ENCODE measurements around the gene APRT.

The APRT gene

DNA sequence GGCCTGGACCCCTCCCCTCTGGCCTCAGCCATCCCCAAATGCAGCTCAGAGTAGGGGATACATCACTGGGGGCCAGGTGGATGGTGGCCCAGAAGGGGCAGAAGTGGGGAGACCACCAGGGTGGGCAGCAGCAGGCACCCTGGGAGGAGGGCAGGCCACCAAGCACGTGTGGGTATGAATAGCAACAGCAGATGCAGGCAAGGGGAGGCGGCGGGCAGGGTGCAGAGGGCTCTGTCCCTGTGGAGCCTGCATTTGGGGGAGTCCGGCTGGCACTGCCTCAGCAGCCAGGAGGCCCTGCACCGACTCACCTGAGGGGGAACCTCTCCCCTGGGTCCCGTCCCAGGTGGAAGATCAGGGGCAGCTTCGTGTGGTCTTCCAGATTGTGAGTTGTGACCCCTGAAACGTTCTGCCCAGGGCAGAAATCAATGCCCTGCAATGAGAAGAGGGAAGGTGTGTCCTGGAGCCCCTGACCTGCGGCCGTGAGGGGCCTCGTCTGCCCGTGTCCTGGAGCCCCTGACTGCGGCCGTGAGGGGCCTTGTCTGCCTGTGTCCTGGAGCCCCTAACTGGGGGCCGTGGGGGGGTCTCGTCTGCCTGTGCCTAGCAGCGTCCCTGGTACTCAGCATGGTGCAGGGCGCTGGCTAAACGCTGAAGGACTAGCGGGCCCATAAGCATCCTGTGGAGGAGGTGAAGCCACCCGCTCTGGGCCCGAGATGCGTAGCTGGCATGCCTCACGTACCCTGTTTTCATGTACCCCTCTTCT is 10.7 kb upstream of the APRT start:
- peaks cover 10% of the 10 kb centered on the region for H3K36me3 ChIP-seq (ENCODE audit: insufficient read depth, low read length)
- no peaks in the 10 kb centered on the region for H3K27me3 ChIP-seq (ENCODE audit: insufficient read depth, low read length, poor library complexity)
- H3K9me3 ChIP-seq (ENCODE audit: insufficient read depth, low read length, severe bottlenecking): no peaks in the 10 kb centered on the region
- no peak for TF ChIP-seq EZH2 (IDR thresholded peaks at IDR 0.05; ENCODE audit: borderline replicate concordance, low read depth, low read length, severe bottlenecking)
- TF ChIP-seq, protein P1, sequence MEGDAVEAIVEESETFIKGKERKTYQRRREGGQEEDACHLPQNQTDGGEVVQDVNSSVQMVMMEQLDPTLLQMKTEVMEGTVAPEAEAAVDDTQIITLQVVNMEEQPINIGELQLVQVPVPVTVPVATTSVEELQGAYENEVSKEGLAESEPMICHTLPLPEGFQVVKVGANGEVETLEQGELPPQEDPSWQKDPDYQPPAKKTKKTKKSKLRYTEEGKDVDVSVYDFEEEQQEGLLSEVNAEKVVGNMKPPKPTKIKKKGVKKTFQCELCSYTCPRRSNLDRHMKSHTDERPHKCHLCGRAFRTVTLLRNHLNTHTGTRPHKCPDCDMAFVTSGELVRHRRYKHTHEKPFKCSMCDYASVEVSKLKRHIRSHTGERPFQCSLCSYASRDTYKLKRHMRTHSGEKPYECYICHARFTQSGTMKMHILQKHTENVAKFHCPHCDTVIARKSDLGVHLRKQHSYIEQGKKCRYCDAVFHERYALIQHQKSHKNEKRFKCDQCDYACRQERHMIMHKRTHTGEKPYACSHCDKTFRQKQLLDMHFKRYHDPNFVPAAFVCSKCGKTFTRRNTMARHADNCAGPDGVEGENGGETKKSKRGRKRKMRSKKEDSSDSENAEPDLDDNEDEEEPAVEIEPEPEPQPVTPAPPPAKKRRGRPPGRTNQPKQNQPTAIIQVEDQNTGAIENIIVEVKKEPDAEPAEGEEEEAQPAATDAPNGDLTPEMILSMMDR (IDR thresholded peaks at IDR 0.05; ENCODE audit: borderline replicate concordance, extremely low read depth, low read length, poor library complexity, severe bottlenecking): no peak
- no peak overlapping the region for H3K27ac ChIP-seq (ENCODE audit: low read length)
- no peaks in the 10 kb centered on the region for H3K79me2 ChIP-seq (ENCODE audit: insufficient read depth, low read length)
- H3K4me1 ChIP-seq (ENCODE audit: insufficient read depth, low read length): no peaks in the 10 kb centered on the region
- H3K4me2 ChIP-seq (ENCODE audit: insufficient read depth, low read length): no peak overlapping the region
- DNase-seq (no peak), ATAC-seq (ENCODE audit: insufficient read depth, low read depth) (no peak)
- no peaks in the 10 kb centered on the region; the same call in 1 of the 2 replicates for H4K20me1 ChIP-seq (ENCODE audit: insufficient read depth, low read length)
- H2AFZ ChIP-seq (ENCODE audit: low read depth, low read length): no peak overlapping the region
- no peak overlapping the region for H3K4me3 ChIP-seq (ENCODE audit: low read depth in 1 of 2, low read length in 2 of 2)
- no peak overlapping the region for H3K9ac ChIP-seq (ENCODE audit: low read depth, low read length)

DNA sequence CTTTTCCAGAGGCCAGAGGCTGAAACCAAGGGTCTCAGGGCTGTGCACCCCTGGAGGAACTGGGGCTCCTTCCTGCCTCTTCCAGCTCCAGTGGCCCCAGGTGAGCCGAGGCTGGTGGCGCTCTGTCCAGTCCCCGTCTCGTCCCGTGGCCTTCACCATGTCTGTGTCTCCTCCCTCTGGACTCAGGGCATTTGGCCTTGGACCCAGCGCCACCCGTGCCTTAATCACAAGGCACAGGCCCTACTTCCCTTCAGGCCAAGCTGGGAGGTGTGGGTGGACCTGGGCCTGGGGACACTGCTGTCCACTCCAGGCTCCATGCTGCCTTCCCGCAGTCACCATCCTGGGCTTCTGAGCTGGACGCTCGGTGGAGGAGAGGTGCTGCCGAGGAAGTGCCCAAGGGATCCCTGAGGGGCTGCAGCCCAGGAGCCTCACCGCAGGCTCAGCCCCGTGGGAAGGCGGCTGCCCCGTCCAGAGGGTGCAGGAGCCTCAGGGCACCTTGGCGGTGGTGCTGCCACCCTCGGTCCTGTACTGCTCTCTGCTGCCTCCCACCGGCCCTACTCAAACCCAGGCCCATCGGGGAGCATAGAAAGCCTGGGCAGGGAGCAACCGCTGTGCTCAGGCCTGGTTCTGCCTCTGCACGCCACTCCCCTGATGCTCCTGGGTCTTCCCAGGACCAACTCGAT is 9.6 kb upstream of the APRT start:
- Histone ChIP-seq H3K9ac (ENCODE audit: low read depth, low read length) (no peak overlapping the region), H3K4me1 (ENCODE audit: insufficient read depth, low read length) (no peaks in the 10 kb centered on the region), H3K4me3 (ENCODE audit: low read depth in 1 of 2, low read length in 2 of 2) (no peak overlapping the region), H3K27ac (ENCODE audit: low read length) (no peak overlapping the region), H3K4me2 (ENCODE audit: insufficient read depth, low read length) (no peak overlapping the region), H3K27me3 (ENCODE audit: insufficient read depth, low read length, poor library complexity) (no peaks in the 10 kb centered on the region), H4K20me1 (ENCODE audit: insufficient read depth, low read length) (no peaks in the 10 kb centered on the region; the same call in none of the 2 replicates), H3K36me3 (ENCODE audit: insufficient read depth, low read length) (peaks cover 10% of the 10 kb centered on the region), H3K9me3 (ENCODE audit: insufficient read depth, low read length, severe bottlenecking) (no peaks in the 10 kb centered on the region), H2AFZ (ENCODE audit: low read depth, low read length) (no peak overlapping the region), H3K79me2 (ENCODE audit: insufficient read depth, low read length) (no peaks in the 10 kb centered on the region)
- DNase-seq (no peak), ATAC-seq (ENCODE audit: insufficient read depth, low read depth) (no peak)
- TF ChIP-seq EZH2 (IDR thresholded peaks at IDR 0.05; ENCODE audit: borderline replicate concordance, low read depth, low read length, severe bottlenecking): no peak
- TF ChIP-seq, protein P1 (IDR thresholded peaks at IDR 0.05; ENCODE audit: borderline replicate concordance, extremely low read depth, low read length, poor library complexity, severe bottlenecking): no peak

DNA sequence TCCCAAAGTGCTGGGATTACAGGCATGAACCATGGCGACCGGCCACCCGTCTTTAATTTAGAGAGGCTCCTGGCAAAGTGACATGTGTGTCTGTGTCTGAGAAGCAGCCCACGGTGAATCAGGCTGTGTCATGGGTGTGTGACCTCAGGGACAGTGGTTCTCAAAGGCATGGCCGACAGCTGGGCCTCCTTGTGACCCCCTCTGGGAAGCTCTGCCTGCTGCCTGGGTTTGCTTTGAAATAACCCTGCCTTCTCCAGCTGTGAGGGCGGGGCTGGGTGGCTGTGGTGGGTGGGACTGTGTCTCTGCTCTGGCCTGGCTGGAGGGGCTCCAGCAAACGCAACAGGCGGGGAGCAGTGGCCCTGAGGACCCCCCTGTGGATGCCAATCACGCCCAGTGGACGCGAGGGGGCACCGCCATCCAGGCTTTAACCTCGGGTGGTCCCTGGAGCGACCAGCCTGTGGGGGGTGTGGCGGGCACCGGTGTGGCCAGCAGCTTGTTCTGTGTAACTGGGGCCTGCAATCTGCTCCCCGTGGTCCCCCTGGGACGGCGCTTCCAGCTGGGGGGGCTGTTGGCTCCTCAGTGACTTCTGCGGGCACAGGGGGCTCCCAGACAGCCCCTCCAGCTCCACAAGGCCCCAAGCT is 8.8 kb upstream of the APRT start:
- no peaks in the 10 kb centered on the region for H3K4me1 ChIP-seq (ENCODE audit: insufficient read depth, low read length)
- no peaks in the 10 kb centered on the region for H3K9me3 ChIP-seq (ENCODE audit: insufficient read depth, low read length, severe bottlenecking)
- no peak overlapping the region for H3K4me3 ChIP-seq (ENCODE audit: low read depth in 1 of 2, low read length in 2 of 2)
- TF ChIP-seq, protein P1 (IDR thresholded peaks at IDR 0.05; ENCODE audit: borderline replicate concordance, extremely low read depth, low read length, poor library complexity, severe bottlenecking): no peak
- TF ChIP-seq EZH2 (IDR thresholded peaks at IDR 0.05; ENCODE audit: borderline replicate concordance, low read depth, low read length, severe bottlenecking): no peak
- H3K4me2 ChIP-seq (ENCODE audit: insufficient read depth, low read length): no peak overlapping the region
- H3K9ac ChIP-seq (ENCODE audit: low read depth, low read length): no peak overlapping the region
- no peak overlapping the region for H2AFZ ChIP-seq (ENCODE audit: low read depth, low read length)
- H4K20me1 ChIP-seq (ENCODE audit: insufficient read depth, low read length): peaks cover 6% of the 10 kb centered on the region
- peaks cover 10% of the 10 kb centered on the region for H3K36me3 ChIP-seq (ENCODE audit: insufficient read depth, low read length)
- H3K79me2 ChIP-seq (ENCODE audit: insufficient read depth, low read length): no peaks in the 10 kb centered on the region
- H3K27ac ChIP-seq (ENCODE audit: low read length): no peak overlapping the region
- no peaks in the 10 kb centered on the region for H3K27me3 ChIP-seq (ENCODE audit: insufficient read depth, low read length, poor library complexity)
- DNase-seq (no peak), ATAC-seq (ENCODE audit: insufficient read depth, low read depth) (no peak)
